ENCODE measurements around the gene SH3RF3.

DNA sequence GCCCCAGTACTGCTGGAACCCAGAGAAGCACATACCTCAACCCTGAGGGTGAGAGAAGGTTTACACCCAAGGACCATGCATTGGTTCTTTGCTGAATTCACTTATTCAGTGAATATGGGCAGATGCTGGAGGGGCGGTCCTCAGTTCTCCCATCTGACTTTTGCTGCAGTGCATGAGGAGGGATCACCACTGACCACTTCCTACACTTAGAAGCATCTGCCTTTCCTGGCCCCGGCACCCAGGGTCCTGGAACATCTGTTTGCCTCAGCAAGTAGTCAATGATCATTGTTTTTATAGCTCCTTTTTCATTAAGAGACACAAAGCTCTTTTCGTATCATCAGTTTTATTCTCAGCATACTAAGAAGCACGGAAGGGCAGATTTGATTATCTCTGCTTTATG lies 211.4 kb downstream of the SH3RF3 start:
- TF ChIP-seq PPARA (CRISPR knock-in tag; IDR thresholded peaks at IDR 0.05; ENCODE audit: borderline replicate concordance) (no peak), GLIS3 (CRISPR knock-in tag; IDR thresholded peaks at IDR 0.05) (no peak), BACH2 (CRISPR knock-in tag; IDR thresholded peaks at IDR 0.05; ENCODE audit: borderline replicate concordance) (no peak), ARNTL (CRISPR knock-in tag; IDR thresholded peaks at IDR 0.05; ENCODE audit: borderline replicate concordance, low read depth) (no peak)
- TF ChIP-seq, protein P1, sequence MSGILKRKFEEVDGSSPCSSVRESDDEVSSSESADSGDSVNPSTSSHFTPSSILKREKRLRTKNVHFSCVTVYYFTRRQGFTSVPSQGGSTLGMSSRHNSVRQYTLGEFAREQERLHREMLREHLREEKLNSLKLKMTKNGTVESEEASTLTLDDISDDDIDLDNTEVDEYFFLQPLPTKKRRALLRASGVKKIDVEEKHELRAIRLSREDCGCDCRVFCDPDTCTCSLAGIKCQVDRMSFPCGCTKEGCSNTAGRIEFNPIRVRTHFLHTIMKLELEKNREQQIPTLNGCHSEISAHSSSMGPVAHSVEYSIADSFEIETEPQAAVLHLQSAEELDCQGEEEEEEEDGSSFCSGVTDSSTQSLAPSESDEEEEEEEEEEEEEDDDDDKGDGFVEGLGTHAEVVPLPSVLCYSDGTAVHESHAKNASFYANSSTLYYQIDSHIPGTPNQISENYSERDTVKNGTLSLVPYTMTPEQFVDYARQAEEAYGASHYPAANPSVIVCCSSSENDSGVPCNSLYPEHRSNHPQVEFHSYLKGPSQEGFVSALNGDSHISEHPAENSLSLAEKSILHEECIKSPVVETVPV (CRISPR knock-in tag; IDR thresholded peaks at IDR 0.05): no peak
- TF ChIP-seq, protein P2, sequence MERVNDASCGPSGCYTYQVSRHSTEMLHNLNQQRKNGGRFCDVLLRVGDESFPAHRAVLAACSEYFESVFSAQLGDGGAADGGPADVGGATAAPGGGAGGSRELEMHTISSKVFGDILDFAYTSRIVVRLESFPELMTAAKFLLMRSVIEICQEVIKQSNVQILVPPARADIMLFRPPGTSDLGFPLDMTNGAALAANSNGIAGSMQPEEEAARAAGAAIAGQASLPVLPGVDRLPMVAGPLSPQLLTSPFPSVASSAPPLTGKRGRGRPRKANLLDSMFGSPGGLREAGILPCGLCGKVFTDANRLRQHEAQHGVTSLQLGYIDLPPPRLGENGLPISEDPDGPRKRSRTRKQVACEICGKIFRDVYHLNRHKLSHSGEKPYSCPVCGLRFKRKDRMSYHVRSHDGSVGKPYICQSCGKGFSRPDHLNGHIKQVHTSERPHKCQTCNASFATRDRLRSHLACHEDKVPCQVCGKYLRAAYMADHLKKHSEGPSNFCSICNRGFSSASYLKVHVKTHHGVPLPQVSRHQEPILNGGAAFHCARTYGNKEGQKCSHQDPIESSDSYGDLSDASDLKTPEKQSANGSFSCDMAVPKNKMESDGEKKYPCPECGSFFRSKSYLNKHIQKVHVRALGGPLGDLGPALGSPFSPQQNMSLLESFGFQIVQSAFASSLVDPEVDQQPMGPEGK (CRISPR knock-in tag; IDR thresholded peaks at IDR 0.05; ENCODE audit: borderline replicate concordance): no peak
- TF ChIP-seq, protein P3, sequence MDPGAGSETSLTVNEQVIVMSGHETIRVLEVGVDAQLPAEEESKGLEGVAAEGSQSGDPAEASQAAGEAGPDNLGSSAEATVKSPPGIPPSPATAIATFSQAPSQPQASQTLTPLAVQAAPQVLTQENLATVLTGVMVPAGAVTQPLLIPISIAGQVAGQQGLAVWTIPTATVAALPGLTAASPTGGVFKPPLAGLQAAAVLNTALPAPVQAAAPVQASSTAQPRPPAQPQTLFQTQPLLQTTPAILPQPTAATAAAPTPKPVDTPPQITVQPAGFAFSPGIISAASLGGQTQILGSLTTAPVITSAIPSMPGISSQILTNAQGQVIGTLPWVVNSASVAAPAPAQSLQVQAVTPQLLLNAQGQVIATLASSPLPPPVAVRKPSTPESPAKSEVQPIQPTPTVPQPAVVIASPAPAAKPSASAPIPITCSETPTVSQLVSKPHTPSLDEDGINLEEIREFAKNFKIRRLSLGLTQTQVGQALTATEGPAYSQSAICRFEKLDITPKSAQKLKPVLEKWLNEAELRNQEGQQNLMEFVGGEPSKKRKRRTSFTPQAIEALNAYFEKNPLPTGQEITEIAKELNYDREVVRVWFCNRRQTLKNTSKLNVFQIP (CRISPR knock-in tag; IDR thresholded peaks at IDR 0.05; ENCODE audit: borderline replicate concordance, low read depth): no peak

All from SK-N-SH treated with all-trans-retinoic acid at 6 μM for 48 hours (cell line).